NCI-H2227 (cell line): ENCODE data around the gene LAMTOR2.
A peak's percentile ranks its signal among the peaks of the same experiment; 100 is the strongest.

Source experiments
- DNase-seq: peaks from one replicate; lab custom pipeline; 2025; ENCODE audit not compliant: unreplicated experiment; lab: John Stamatoyannopoulos, UW

Gene LAMTOR2

GRCh38 chr1:156074661-156075060 lies 20.1 kb downstream of the LAMTOR2 start:
- DNase-seq, result no peak

GRCh38 chr1:156075162-156075561 lies 20.6 kb downstream of the LAMTOR2 start:
- DNase-seq, result no peak

GRCh38 chr1:156075775-156076204 lies 21.2 kb downstream of the LAMTOR2 start:
- no peak for DNase-seq

- no peak for DNase-seq
Observed at GRCh38 chr1:156076609-156077429, 22.2 kb downstream of the LAMTOR2 start.

GRCh38 chr1:156077430-156077760 lies 22.8 kb downstream of the LAMTOR2 start:
- DNase-seq, result no peak

- no peak for DNase-seq
Observed at GRCh38 chr1:156078728-156079127, 24.1 kb downstream of the LAMTOR2 start.

- no peak for DNase-seq
Observed at GRCh38 chr1:156079762-156080161, 25.2 kb downstream of the LAMTOR2 start.

GRCh38 chr1:156080241-156080862 lies 25.8 kb downstream of the LAMTOR2 start:
- no peak for DNase-seq

GRCh38 chr1:156080863-156081179 lies 26.2 kb downstream of the LAMTOR2 start:
- no peak for DNase-seq

- DNase-seq, result peak; percentile 48
Observed at GRCh38 chr1:156081180-156081916, 26.8 kb downstream of the LAMTOR2 start.

GRCh38 chr1:156081917-156082308 lies 27.3 kb downstream of the LAMTOR2 start:
- DNase-seq, result peak; percentile 50

- DNase-seq, result peak; percentile 90
Observed at GRCh38 chr1:156082309-156083091, 27.9 kb downstream of the LAMTOR2 start, which contains the start of gene MEX3A. MEX3A (minus strand) TSS chr1:156082465; CDS start chr1:156081998, 467 bp downstream.

- no peak for DNase-seq
Observed at GRCh38 chr1:156083800-156084790, 29.5 kb downstream of the LAMTOR2 start.

GRCh38 chr1:156086256-156086662 lies 31.7 kb downstream of the LAMTOR2 start:
- DNase-seq, result peak; percentile 17

GRCh38 chr1:156089704-156090103 lies 35.1 kb downstream of the LAMTOR2 start:
- no peak for DNase-seq

GRCh38 chr1:156090138-156090839 lies 35.7 kb downstream of the LAMTOR2 start:
- no peak for DNase-seq

GRCh38 chr1:156090840-156091188 lies 36.2 kb downstream of the LAMTOR2 start:
- peak; percentile 89 for DNase-seq

GRCh38 chr1:156091610-156092009 lies 37.0 kb downstream of the LAMTOR2 start:
- DNase-seq, result no peak

GRCh38 chr1:156095906-156096508 lies 41.4 kb downstream of the LAMTOR2 start:
- no peak for DNase-seq
